HEK293T (cell line): ENCODE measurements around the gene ANKRD31.

Experiments
- CTCF ChIA-PET: fragments of 350-600 bp; formaldehyde crosslinking; extraction: SDS; loops from one replicate; lab custom pipeline; 2021; ENCODE audit warnings: antibody characterized with exemption, inconsistent platforms; lab: Yijun Ruan, JAX
- POLR2A ChIA-PET: fragments of 350-600 bp; formaldehyde crosslinking; extraction: SDS; loops from one replicate; lab custom pipeline; 2020; ENCODE audit warnings: antibody characterized with exemption, inconsistent platforms; lab: Yijun Ruan, JAX
- DNase-seq: peaks from one replicate; pipeline ENCODE4 v3.0.0; 2012; ENCODE audit warnings: mixed read lengths; ENCODE audit errors: extremely low spot score
- ARNT ChIP-seq: fragments of 450-650 bp; IDR thresholded peaks from 2 replicates; pipeline ENCODE4 v1.6.1; 2017; ENCODE audit warnings: mild to moderate bottlenecking
- BHLHE40 ChIP-seq: fragments of 450-650 bp; IDR thresholded peaks from 2 replicates; pipeline ENCODE4 v1.6.1; 2016; ENCODE audit warnings: mild to moderate bottlenecking, moderate library complexity, borderline replicate concordance
- CTBP1 ChIP-seq: fragments of 450-650 bp; IDR thresholded peaks from 2 replicates; pipeline ENCODE4 v1.6.1; 2016; ENCODE audit warnings: borderline replicate concordance
- ELF4 ChIP-seq: fragments of 450-650 bp; IDR thresholded peaks from 2 replicates; pipeline ENCODE4 v1.6.1; 2017; ENCODE audit warnings: antibody characterized with exemption
- FOXA1 ChIP-seq: fragments of 450-650 bp; IDR thresholded peaks from 2 replicates; pipeline ENCODE4 v1.6.1; 2016; ENCODE audit warnings: mild to moderate bottlenecking
- FOXK2 ChIP-seq: fragments of 450-650 bp; IDR thresholded peaks from 2 replicates; pipeline ENCODE4 v1.6.1; 2016; ENCODE audit warnings: mild to moderate bottlenecking
- FOXM1 ChIP-seq: fragments of 450-650 bp; IDR thresholded peaks from 2 replicates; pipeline ENCODE4 v1.6.1; 2017; ENCODE audit warnings: mild to moderate bottlenecking, borderline replicate concordance
- HDGF ChIP-seq: fragments of 450-650 bp; IDR thresholded peaks from 2 replicates; pipeline ENCODE4 v1.6.1; 2017; ENCODE audit warnings: antibody characterized with exemption, borderline replicate concordance
- L3MBTL2 ChIP-seq: fragments of 450-650 bp; conservative IDR thresholded peaks from 2 replicates; pipeline ENCODE4 v1.6.1; 2016; ENCODE audit warnings: mild to moderate bottlenecking
- LEF1 ChIP-seq: fragments of 450-650 bp; IDR thresholded peaks from 2 replicates; pipeline ENCODE4 v1.6.1; 2017; ENCODE audit warnings: mild to moderate bottlenecking, borderline replicate concordance
- NFRKB ChIP-seq: fragments of 450-650 bp; IDR thresholded peaks from 2 replicates; pipeline ENCODE4 v1.6.1; 2016; ENCODE audit warnings: mild to moderate bottlenecking, moderate library complexity
- PKNOX1 ChIP-seq: fragments of 450-650 bp; IDR thresholded peaks from 2 replicates; pipeline ENCODE4 v1.6.1; 2016
- SP1 ChIP-seq: fragments of 450-650 bp; IDR thresholded peaks from 2 replicates; pipeline ENCODE4 v1.6.1; 2017
- SUZ12 ChIP-seq: fragments of 450-650 bp; IDR thresholded peaks from 2 replicates; pipeline ENCODE4 v1.6.1; 2016; ENCODE audit warnings: mild to moderate bottlenecking
- TARDBP ChIP-seq: fragments of 450-650 bp; IDR thresholded peaks from 2 replicates; pipeline ENCODE4 v1.6.1; 2016
- ZNF384 ChIP-seq: fragments of 450-650 bp; IDR thresholded peaks from 2 replicates; pipeline ENCODE4 v1.6.1; 2016

The ANKRD31 gene

DNA sequence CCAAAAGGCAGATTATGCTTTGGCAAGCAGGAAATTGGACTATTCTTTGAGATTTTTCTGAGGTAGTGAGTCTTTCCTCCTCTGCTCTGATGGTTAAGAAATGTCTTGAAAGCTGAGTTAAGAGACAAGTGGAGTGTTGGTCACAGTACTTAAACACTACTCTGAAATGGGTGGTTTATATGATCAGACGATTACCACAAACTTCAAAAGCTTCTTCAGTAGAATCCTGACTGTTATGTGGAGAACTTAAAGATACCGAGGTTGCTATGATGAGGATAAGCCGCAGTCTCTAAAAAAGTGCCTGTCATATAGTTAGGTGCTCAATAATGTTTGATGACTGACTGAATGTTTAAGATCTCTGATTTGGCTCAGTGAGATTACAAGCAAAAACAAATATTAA lies 208.6 kb downstream of the ANKRD31 start:
- POLR2A ChIA-PET = no interaction called here

GRCh38 chr5:75023368-75024159 lies 213.1 kb downstream of the ANKRD31 start:
- POLR2A ChIA-PET = no interaction called here
- TF ChIP-seq ELF4 = no peak
- no peak for TF ChIP-seq PKNOX1
- TF ChIP-seq SP1 = no peak
- TF ChIP-seq LEF1 = no peak
- no peak for TF ChIP-seq L3MBTL2
- TF ChIP-seq FOXM1 = no peak
- no peak for TF ChIP-seq SUZ12
- TF ChIP-seq CTBP1 = no peak
- no peak for TF ChIP-seq ZNF384
- TF ChIP-seq BHLHE40 = no peak
- no peak for TF ChIP-seq ARNT
- no peak for TF ChIP-seq FOXA1
- TF ChIP-seq NFRKB = no peak
- no peak for TF ChIP-seq HDGF
- TF ChIP-seq TARDBP = no peak
- no peak for TF ChIP-seq FOXK2
- CTCF ChIA-PET = no interaction called here
- DNase-seq = no peak

More for the DNA sequence above, 208.6 kb downstream of the ANKRD31 start:
- CTCF ChIA-PET = no interaction called here
- DNase-seq = no peak
- TF ChIP-seq ELF4 (no peak), HDGF (no peak), FOXA1 (no peak), ARNT (no peak), CTBP1 (no peak), L3MBTL2 (no peak)

DNA sequence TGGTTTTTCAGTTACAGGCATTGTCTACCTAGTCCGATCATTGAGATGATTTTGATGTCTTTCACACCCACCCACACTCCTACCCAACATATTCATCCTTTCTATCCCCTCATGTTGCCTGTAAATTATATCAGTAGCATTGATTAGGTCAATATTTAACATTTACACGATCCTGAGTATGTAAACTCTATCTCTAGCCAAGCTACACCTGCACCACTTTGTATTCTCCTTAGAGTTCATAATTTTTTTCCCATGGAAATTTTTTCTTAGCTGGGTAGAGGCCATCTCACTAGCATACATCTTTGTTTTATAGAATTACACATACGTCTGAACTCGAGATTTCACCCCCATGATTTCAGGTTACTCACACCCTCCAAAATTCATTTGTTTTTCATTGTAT lies 214.9 kb downstream of the ANKRD31 start:
- no peak for DNase-seq
- CTCF ChIA-PET = no interaction called here
- POLR2A ChIA-PET = no interaction called here
- TF ChIP-seq BHLHE40 (no peak), TARDBP (no peak), FOXA1 (no peak), ZNF384 (no peak)

GRCh38 chr5:75021219-75021618 lies 215.5 kb downstream of the ANKRD31 start:
- TF ChIP-seq LEF1 (no peak), NFRKB (no peak), FOXA1 (no peak), ELF4 (no peak), BHLHE40 (no peak), SUZ12 (no peak), TARDBP (no peak), FOXM1 (no peak), ARNT (no peak), SP1 (no peak), HDGF (no peak), FOXK2 (no peak), CTBP1 (no peak), PKNOX1 (no peak)
- DNase-seq = no peak
- ChIA-PET POLR2A (no interaction called here), CTCF (interaction anchor here (0.7 kb wide), 1 partner anchor 548 kb away, joined by 3 read pairs; no protein-coding TSS in a partner anchor)

DNA sequence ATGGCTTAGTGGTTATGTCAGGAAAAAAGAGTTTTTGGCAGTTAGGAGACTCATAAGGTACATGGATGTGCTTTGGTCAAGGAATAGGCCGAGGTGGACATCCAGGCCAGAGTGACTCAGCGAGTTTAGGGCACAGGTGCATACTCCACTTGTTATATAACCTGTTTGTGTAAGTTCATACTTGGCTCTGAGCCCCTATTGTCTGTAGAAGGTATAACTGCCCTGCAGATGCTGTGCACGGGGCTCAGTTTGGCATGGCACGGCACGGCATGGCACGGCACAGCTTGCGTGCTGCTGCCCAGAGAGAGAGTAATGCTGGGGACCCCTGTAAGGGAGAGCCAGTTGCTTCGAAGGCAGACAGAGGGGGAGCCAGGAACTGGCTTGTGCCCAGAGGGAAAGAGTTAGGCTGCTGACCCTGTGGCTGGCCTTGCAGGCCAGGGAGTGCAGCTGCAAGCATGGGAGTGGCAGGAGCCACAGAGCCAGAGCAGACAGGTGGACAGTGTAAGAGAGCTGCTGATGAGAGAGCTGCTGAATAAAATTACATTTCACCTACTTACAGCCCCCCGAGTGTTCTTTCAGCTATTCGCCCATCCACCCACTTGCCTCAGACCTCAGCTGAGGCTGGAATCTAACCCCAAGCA lies 216.5 kb downstream of the ANKRD31 start:
- TF ChIP-seq BHLHE40 (no peak), ZNF384 (no peak), SUZ12 (no peak), FOXK2 (no peak), ELF4 (no peak), HDGF (no peak), L3MBTL2 (no peak), FOXA1 (no peak), LEF1 (no peak)
- ChIA-PET POLR2A (no interaction called here), CTCF (no interaction called here)
- DNase-seq = no peak

GRCh38 chr5:75018805-75019587 lies 217.7 kb downstream of the ANKRD31 start:
- DNase-seq = no peak

More at GRCh38 chr5:75018805-75019587, 217.7 kb downstream of the ANKRD31 start:
- POLR2A ChIA-PET = no interaction called here
- TF ChIP-seq PKNOX1 (no peak), CTBP1 (no peak), L3MBTL2 (no peak), SP1 (no peak), FOXA1 (no peak), FOXK2 (no peak), BHLHE40 (no peak), FOXM1 (no peak), HDGF (no peak), ELF4 (no peak), ARNT (no peak), LEF1 (no peak), TARDBP (no peak), NFRKB (no peak), ZNF384 (no peak), SUZ12 (no peak)
- CTCF ChIA-PET = interaction anchor here (0.5 to 0.6 kb wide), 2 partner anchors 18 to 301 kb away, joined by 3 to 4 read pairs; no protein-coding TSS in a partner anchor
